Liver (tissue), 9 donors: ENCODE data around the gene TTC22. TPM values are rescaled to one million over a fixed set of nuclear protein-coding genes. Genes with fewer than 3 reads are reported as not detected.

ENCODE experiments used
- DNase-seq: peaks from one replicate; pipeline ENCODE4 v3.0.0-alpha.2; 2017; ENCODE audit warnings: low spot score
- H3K27ac ChIP-seq, 2 donors: one replicate each; pipeline ENCODE4 v1.7.0; 2013; ENCODE audit warnings: inconsistent platforms in 2 of 2, low read length in 2 of 2, control low read depth in 1 of 2, low read depth in 1 of 2, mild to moderate bottlenecking in 1 of 2
- H3K27me3 ChIP-seq, 4 donors: one replicate each; pipeline versions ENCODE4 v1.6.1 to v1.7.0; 2013; ENCODE audit warnings: low read length in 3 of 4, inconsistent platforms in 1 of 4, mild to moderate bottlenecking in 1 of 4, moderate library complexity in 1 of 4; ENCODE audit not compliant: control insufficient read depth in 4 of 4, insufficient read depth in 4 of 4
- H3K36me3 ChIP-seq, 4 donors: one replicate each; pipeline versions ENCODE4 v1.6.1 to v1.7.0; 2013; ENCODE audit warnings: low read length in 3 of 4, mild to moderate bottlenecking in 3 of 4, low read depth in 1 of 4, moderate library complexity in 1 of 4; ENCODE audit not compliant: control insufficient read depth in 4 of 4, insufficient read depth in 3 of 4
- H3K4me1 ChIP-seq, 4 donors: one replicate each; pipeline versions ENCODE4 v1.6.1 to v1.7.0; 2013; ENCODE audit warnings: low read length in 3 of 4, mild to moderate bottlenecking in 3 of 4, moderate library complexity in 1 of 4; ENCODE audit not compliant: control insufficient read depth in 4 of 4, insufficient read depth in 4 of 4
- H3K4me3 ChIP-seq, 3 donors: one replicate each; pipeline versions ENCODE4 v1.6.1 to v1.7.0; 2013; ENCODE audit warnings: low read length in 3 of 3, control low read depth in 1 of 3, low read depth in 1 of 3, mild to moderate bottlenecking in 1 of 3
- H3K9ac ChIP-seq, 2 donors: one replicate each; pipeline ENCODE4 v1.7.0; 2013; ENCODE audit warnings: low read length in 2 of 2, mild to moderate bottlenecking in 2 of 2, moderate library complexity in 2 of 2, control low read depth in 1 of 2, low read depth in 1 of 2
- H3K9me3 ChIP-seq, 4 donors: one replicate each; pipeline versions ENCODE4 v1.6.1 to v1.7.0; 2013; ENCODE audit warnings: low read length in 3 of 4; ENCODE audit not compliant: control insufficient read depth in 4 of 4
- EGR1 ChIP-seq, 2 donors: IDR thresholded peaks; 2 replicates each; pipeline ENCODE4 v1.6.1; 2016 to 2018; ENCODE audit warnings: antibody characterized with exemption in 2 of 2, low read depth in 2 of 2
- FOXA1 ChIP-seq: IDR thresholded peaks from 2 replicates; pipeline ENCODE4 v1.6.1; 2016; ENCODE audit warnings: antibody characterized with exemption
- FOXA2 ChIP-seq: IDR thresholded peaks from 2 replicates; pipeline ENCODE4 v1.6.1; 2016; ENCODE audit warnings: antibody characterized with exemption
- GABPA ChIP-seq, 2 donors: IDR thresholded peaks in 1 of 2; conservative IDR thresholded peaks in 1 of 2; 2 replicates each; pipeline ENCODE4 v1.6.1; 2016; ENCODE audit warnings: antibody characterized with exemption in 2 of 2, mild to moderate bottlenecking in 1 of 2, moderate library complexity in 1 of 2
- HNF4A ChIP-seq, 2 donors: conservative IDR thresholded peaks; 2 replicates each; pipeline ENCODE4 v1.6.1; 2016; ENCODE audit warnings: antibody characterized with exemption in 2 of 2, mild to moderate bottlenecking in 2 of 2
- HNF4G ChIP-seq: IDR thresholded peaks from 2 replicates; pipeline ENCODE4 v1.6.1; 2016; ENCODE audit warnings: antibody characterized with exemption
- JUND ChIP-seq, 2 donors: IDR thresholded peaks; 2 replicates each; pipeline ENCODE4 v1.6.1; 2016; ENCODE audit warnings: antibody characterized with exemption in 2 of 2
- NR2F2 ChIP-seq: IDR thresholded peaks from 2 replicates; pipeline ENCODE4 v1.6.1; 2016; ENCODE audit warnings: antibody characterized with exemption
- RAD21 ChIP-seq, 2 donors: IDR thresholded peaks; 2 replicates each; pipeline ENCODE4 v1.6.1; 2016; ENCODE audit warnings: antibody characterized with exemption in 2 of 2, mild to moderate bottlenecking in 2 of 2
- RXRA ChIP-seq, 2 donors: IDR thresholded peaks; 2 replicates each; pipeline ENCODE4 v1.6.1; 2017 to 2018; ENCODE audit warnings: antibody characterized with exemption in 2 of 2, mild to moderate bottlenecking in 1 of 2
- SP1 ChIP-seq: IDR thresholded peaks from 2 replicates; pipeline ENCODE4 v1.6.1; 2018; ENCODE audit warnings: antibody characterized with exemption, mild to moderate bottlenecking
- TAF1 ChIP-seq: conservative IDR thresholded peaks from 2 replicates; pipeline ENCODE4 v1.6.1; 2016; ENCODE audit warnings: antibody characterized with exemption, mild to moderate bottlenecking
- YY1 ChIP-seq: IDR thresholded peaks from 2 replicates; pipeline ENCODE4 v1.6.1; 2016; ENCODE audit warnings: antibody characterized with exemption, mild to moderate bottlenecking
- WGBS: extraction: QIAGEN DNeasy Blood & Tissue Kit; methylation state at CpG from one replicate; pipeline ENCODE4 v1.1.7; 2013; 5-methylcytosine and 5-hydroxymethylcytosine counted together
- polyA plus RNA-seq, 2 donors: library from polyadenylated mRNA; stranded (reverse) in 1 of 2; unstranded in 1 of 2; fragments of 200-250 nt in 1 of 2; fragments of >200 nt in 1 of 2; fragmentation: Nextera tagmentation in 1 of 2; extraction: Ambion mirVana in 1 of 2; gene quantifications; one replicate each; pipeline versions ENCODE4 v1.2.1 to v1.2.3, GENCODE V29; 2013 to 2015
- total RNA-seq, 2 donors: library from RNA; depleted of rRNA; stranded (reverse); fragments of >200 nt; gene quantifications; one replicate each; pipeline ENCODE4 v1.2.3, GENCODE V29; 2014
- TF ChIP-seq, protein P1 (sequence below): IDR thresholded peaks from 2 replicates; pipeline ENCODE4 v1.6.1; 2016; ENCODE audit warnings: antibody characterized with exemption, mild to moderate bottlenecking
- TF ChIP-seq, protein P2 (sequence below): fragments of 150-350 bp; IDR thresholded peaks from 2 replicates; pipeline ENCODE4 v1.5.1; 2017; ENCODE audit warnings: improper control_type of control experiment, low read depth, low read length; ENCODE audit not compliant: missing input control
- TF ChIP-seq, protein P3 (sequence below): IDR thresholded peaks from 2 replicates; pipeline ENCODE4 v1.6.1; 2016; ENCODE audit warnings: antibody characterized with exemption
- TF ChIP-seq, protein P4 (sequence below): IDR thresholded peaks from 2 replicates; pipeline ENCODE4 v1.6.1; 2016; ENCODE audit warnings: antibody characterized with exemption
- TF ChIP-seq, protein P5 (sequence below): IDR thresholded peaks from 2 replicates; pipeline ENCODE4 v1.6.1; 2016; ENCODE audit warnings: antibody characterized with exemption
- donor health status: healthy.
- donor health status: healthy.
- donor health status: healthy.
- donor health status: healthy.
- donor health status: healthy.

TTC22 gene
- total and polyA plus RNA-seq, 4 donors, result 0.96 to 3.5 (median 2.3) TPM

DNA sequence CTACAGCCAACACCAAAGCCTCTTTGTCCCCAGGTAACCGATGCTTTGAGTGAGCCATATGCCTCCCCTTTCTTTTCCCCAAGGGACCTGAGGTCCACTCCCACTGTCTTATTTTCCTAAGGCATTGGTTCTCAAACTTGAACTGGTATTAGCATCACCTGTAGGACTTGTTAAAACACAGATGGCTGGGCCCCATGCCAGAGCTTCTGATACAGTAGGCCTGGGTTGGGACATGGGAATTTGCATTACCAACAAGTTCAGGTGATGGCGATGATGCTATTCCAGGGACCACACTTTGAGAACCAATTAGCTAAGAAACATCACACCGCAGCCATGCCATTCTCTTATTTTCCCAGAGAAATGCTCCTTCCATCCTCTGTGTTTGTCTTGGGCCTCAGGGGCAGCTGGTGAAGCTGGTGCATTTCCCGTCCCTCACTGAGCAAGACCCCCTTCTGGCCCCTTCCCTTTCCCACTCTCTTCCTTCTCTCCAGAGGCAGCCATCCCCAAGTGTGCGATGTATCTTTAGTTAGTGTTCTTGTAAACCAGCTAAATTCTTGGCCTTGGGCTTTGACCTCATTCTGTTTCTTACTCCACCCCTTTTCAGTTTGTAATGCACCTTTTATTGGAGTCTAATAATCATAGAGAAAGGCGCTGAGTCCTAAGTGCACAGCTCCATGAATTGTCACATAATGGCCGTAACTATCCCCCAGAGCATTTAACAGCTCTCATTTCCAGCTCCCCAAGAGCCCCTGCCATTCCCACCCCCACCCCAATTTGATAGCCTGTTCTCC lies 14.2 kb upstream of the TTC22 start:
- H3K4me1 ChIP-seq, result peaks cover 0 to 12% (median 6%) of the 10 kb centered on the region in 4 donors
- no peak overlapping the region for H3K27ac ChIP-seq
- no peak overlapping the region for H3K4me3 ChIP-seq
- TF ChIP-seq, protein P1, sequence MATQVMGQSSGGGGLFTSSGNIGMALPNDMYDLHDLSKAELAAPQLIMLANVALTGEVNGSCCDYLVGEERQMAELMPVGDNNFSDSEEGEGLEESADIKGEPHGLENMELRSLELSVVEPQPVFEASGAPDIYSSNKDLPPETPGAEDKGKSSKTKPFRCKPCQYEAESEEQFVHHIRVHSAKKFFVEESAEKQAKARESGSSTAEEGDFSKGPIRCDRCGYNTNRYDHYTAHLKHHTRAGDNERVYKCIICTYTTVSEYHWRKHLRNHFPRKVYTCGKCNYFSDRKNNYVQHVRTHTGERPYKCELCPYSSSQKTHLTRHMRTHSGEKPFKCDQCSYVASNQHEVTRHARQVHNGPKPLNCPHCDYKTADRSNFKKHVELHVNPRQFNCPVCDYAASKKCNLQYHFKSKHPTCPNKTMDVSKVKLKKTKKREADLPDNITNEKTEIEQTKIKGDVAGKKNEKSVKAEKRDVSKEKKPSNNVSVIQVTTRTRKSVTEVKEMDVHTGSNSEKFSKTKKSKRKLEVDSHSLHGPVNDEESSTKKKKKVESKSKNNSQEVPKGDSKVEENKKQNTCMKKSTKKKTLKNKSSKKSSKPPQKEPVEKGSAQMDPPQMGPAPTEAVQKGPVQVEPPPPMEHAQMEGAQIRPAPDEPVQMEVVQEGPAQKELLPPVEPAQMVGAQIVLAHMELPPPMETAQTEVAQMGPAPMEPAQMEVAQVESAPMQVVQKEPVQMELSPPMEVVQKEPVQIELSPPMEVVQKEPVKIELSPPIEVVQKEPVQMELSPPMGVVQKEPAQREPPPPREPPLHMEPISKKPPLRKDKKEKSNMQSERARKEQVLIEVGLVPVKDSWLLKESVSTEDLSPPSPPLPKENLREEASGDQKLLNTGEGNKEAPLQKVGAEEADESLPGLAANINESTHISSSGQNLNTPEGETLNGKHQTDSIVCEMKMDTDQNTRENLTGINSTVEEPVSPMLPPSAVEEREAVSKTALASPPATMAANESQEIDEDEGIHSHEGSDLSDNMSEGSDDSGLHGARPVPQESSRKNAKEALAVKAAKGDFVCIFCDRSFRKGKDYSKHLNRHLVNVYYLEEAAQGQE, result no peak
- no peak for TF ChIP-seq JUND (IDR thresholded peaks at IDR 0.05)
- TF ChIP-seq, protein P2, sequence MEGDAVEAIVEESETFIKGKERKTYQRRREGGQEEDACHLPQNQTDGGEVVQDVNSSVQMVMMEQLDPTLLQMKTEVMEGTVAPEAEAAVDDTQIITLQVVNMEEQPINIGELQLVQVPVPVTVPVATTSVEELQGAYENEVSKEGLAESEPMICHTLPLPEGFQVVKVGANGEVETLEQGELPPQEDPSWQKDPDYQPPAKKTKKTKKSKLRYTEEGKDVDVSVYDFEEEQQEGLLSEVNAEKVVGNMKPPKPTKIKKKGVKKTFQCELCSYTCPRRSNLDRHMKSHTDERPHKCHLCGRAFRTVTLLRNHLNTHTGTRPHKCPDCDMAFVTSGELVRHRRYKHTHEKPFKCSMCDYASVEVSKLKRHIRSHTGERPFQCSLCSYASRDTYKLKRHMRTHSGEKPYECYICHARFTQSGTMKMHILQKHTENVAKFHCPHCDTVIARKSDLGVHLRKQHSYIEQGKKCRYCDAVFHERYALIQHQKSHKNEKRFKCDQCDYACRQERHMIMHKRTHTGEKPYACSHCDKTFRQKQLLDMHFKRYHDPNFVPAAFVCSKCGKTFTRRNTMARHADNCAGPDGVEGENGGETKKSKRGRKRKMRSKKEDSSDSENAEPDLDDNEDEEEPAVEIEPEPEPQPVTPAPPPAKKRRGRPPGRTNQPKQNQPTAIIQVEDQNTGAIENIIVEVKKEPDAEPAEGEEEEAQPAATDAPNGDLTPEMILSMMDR, result no peak
- no peak for TF ChIP-seq EGR1 (IDR thresholded peaks at IDR 0.05; ENCODE audit: low read depth in 2 of 2)
- no peak for TF ChIP-seq RXRA (IDR thresholded peaks at IDR 0.05)
- TF ChIP-seq HNF4G, result no peak
- no peak for TF ChIP-seq NR2F2
- TF ChIP-seq HNF4A (conservative IDR thresholded peaks at IDR 0.05), result no peak
- no peak for TF ChIP-seq GABPA (IDR thresholded peaks at IDR 0.05 in 1 of 2, conservative IDR thresholded peaks at IDR 0.05 in 1 of 2)
- TF ChIP-seq YY1, result no peak
- TF ChIP-seq SP1, result no peak
- TF ChIP-seq FOXA1, result no peak
- TF ChIP-seq, protein P3, sequence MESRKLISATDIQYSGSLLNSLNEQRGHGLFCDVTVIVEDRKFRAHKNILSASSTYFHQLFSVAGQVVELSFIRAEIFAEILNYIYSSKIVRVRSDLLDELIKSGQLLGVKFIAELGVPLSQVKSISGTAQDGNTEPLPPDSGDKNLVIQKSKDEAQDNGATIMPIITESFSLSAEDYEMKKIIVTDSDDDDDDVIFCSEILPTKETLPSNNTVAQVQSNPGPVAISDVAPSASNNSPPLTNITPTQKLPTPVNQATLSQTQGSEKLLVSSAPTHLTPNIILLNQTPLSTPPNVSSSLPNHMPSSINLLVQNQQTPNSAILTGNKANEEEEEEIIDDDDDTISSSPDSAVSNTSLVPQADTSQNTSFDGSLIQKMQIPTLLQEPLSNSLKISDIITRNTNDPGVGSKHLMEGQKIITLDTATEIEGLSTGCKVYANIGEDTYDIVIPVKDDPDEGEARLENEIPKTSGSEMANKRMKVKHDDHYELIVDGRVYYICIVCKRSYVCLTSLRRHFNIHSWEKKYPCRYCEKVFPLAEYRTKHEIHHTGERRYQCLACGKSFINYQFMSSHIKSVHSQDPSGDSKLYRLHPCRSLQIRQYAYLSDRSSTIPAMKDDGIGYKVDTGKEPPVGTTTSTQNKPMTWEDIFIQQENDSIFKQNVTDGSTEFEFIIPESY, result no peak
- TF ChIP-seq FOXA2, result no peak
- no peak for TF ChIP-seq TAF1
- TF ChIP-seq RAD21 (IDR thresholded peaks at IDR 0.05), result no peak
- TF ChIP-seq, protein P4, sequence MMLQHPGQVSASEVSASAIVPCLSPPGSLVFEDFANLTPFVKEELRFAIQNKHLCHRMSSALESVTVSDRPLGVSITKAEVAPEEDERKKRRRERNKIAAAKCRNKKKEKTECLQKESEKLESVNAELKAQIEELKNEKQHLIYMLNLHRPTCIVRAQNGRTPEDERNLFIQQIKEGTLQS, result no peak
- TF ChIP-seq, protein P5, sequence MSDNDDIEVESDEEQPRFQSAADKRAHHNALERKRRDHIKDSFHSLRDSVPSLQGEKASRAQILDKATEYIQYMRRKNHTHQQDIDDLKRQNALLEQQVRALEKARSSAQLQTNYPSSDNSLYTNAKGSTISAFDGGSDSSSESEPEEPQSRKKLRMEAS, result no peak
- no peaks in the 10 kb centered on the region for H3K36me3 ChIP-seq
- WGBS, result 94% methylated on average over 7 of the region's 7 CpGs
- no peaks in the 10 kb centered on the region for H3K9me3 ChIP-seq
- DNase-seq, result no peak
- H3K27me3 ChIP-seq, result no peaks in the 10 kb centered on the region
- no peak overlapping the region for H3K9ac ChIP-seq
